ENCODE measurements around the gene BCL2L12. TPM values are rescaled to one million over a fixed set of nuclear protein-coding genes. Genes with fewer than 3 reads are reported as not detected.

Gene BCL2L12
- total and polyA plus RNA-seq, 4 donors, result 1.6 to 15.7 (median 6.8) TPM

- Histone ChIP-seq H3K4me3 (ENCODE audit: low read depth in 1 of 3, low read length in 3 of 3) (no peak overlapping the region), H3K9me3 (ENCODE audit: control insufficient read depth in 4 of 4, low read length in 3 of 4) (no peaks in the 10 kb centered on the region), H3K27ac (ENCODE audit: low read depth in 1 of 2, low read length in 2 of 2) (no peak overlapping the region), H3K9ac (ENCODE audit: low read depth in 1 of 2, low read length in 2 of 2) (no peak overlapping the region), H3K36me3 (ENCODE audit: control insufficient read depth in 4 of 4, insufficient read depth in 3 of 4, low read depth in 1 of 4, low read length in 3 of 4) (no peaks in the 10 kb centered on the region), H3K4me1 (ENCODE audit: control insufficient read depth in 4 of 4, insufficient read depth in 4 of 4, low read length in 3 of 4) (no peaks in the 10 kb centered on the region), H3K27me3 (ENCODE audit: control insufficient read depth in 4 of 4, insufficient read depth in 4 of 4, low read length in 3 of 4) (no peaks in the 10 kb centered on the region)
- DNase-seq (ENCODE audit: low spot score), result no peak
- 30% methylated on average over 40 of the region's 40 CpGs for WGBS
- TF ChIP-seq FOXA2 (IDR thresholded peaks at IDR 0.05), result no peak
- no peak for TF ChIP-seq ATF3 (IDR thresholded peaks at IDR 0.05)
- no peak for TF ChIP-seq YY1 (IDR thresholded peaks at IDR 0.05)
- no peak for TF ChIP-seq MAX (IDR thresholded peaks at IDR 0.05)
- no peak for TF ChIP-seq JUND (IDR thresholded peaks at IDR 0.05)
- no peak for TF ChIP-seq NR2F2 (IDR thresholded peaks at IDR 0.05)
- TF ChIP-seq FOXA1 (IDR thresholded peaks at IDR 0.05), result no peak
- TF ChIP-seq HNF4A (conservative IDR thresholded peaks at IDR 0.05), result no peak
- no peak for TF ChIP-seq RAD21 (IDR thresholded peaks at IDR 0.05)
- TF ChIP-seq TAF1 (conservative IDR thresholded peaks at IDR 0.05), result no peak
Measured at GRCh38 chr19:49701271-49701786, 35.6 kb downstream of the BCL2L12 start.

GRCh38 chr19:49704888-49705642 lies 39.3 kb downstream of the BCL2L12 start:
- H3K9me3 ChIP-seq (ENCODE audit: control insufficient read depth in 4 of 4, low read length in 3 of 4), result no peaks in the 10 kb centered on the region
- no peak overlapping the region for H3K4me3 ChIP-seq (ENCODE audit: low read depth in 1 of 3, low read length in 3 of 3)
- H3K9ac ChIP-seq (ENCODE audit: low read depth in 1 of 2, low read length in 2 of 2), result no peak overlapping the region
- H3K27ac ChIP-seq (ENCODE audit: low read depth in 1 of 2, low read length in 2 of 2), result no peak overlapping the region
- no peaks in the 10 kb centered on the region for H3K36me3 ChIP-seq (ENCODE audit: control insufficient read depth in 4 of 4, insufficient read depth in 3 of 4, low read depth in 1 of 4, low read length in 3 of 4)
- no peak for TF ChIP-seq RAD21 (IDR thresholded peaks at IDR 0.05)
- no peak for TF ChIP-seq GABPA (IDR thresholded peaks at IDR 0.05 in 1 of 2, conservative IDR thresholded peaks at IDR 0.05 in 1 of 2)
- TF ChIP-seq TAF1 (conservative IDR thresholded peaks at IDR 0.05), result no peak
- H3K4me1 ChIP-seq (ENCODE audit: control insufficient read depth in 4 of 4, insufficient read depth in 4 of 4, low read length in 3 of 4), result no peaks in the 10 kb centered on the region
- H3K27me3 ChIP-seq (ENCODE audit: control insufficient read depth in 4 of 4, insufficient read depth in 4 of 4, low read length in 3 of 4), result no peaks in the 10 kb centered on the region
- 92% methylated on average over 22 of the region's 22 CpGs for WGBS
- DNase-seq (ENCODE audit: low spot score), result no peak

GRCh38 chr19:49705919-49706318 lies 40.2 kb downstream of the BCL2L12 start:
- Histone ChIP-seq H3K27ac (ENCODE audit: low read depth in 1 of 2, low read length in 2 of 2) (no peak overlapping the region), H3K4me3 (ENCODE audit: low read depth in 1 of 3, low read length in 3 of 3) (no peak overlapping the region), H3K9ac (ENCODE audit: low read depth in 1 of 2, low read length in 2 of 2) (no peak overlapping the region), H3K27me3 (ENCODE audit: control insufficient read depth in 4 of 4, insufficient read depth in 4 of 4, low read length in 3 of 4) (no peaks in the 10 kb centered on the region), H3K36me3 (ENCODE audit: control insufficient read depth in 4 of 4, insufficient read depth in 3 of 4, low read depth in 1 of 4, low read length in 3 of 4) (no peaks in the 10 kb centered on the region), H3K9me3 (ENCODE audit: control insufficient read depth in 4 of 4, low read length in 3 of 4) (no peaks in the 10 kb centered on the region), H3K4me1 (ENCODE audit: control insufficient read depth in 4 of 4, insufficient read depth in 4 of 4, low read length in 3 of 4) (no peaks in the 10 kb centered on the region)
- TF ChIP-seq HNF4G (IDR thresholded peaks at IDR 0.05) (no peak), FOXA2 (IDR thresholded peaks at IDR 0.05) (no peak), CTCF (IDR thresholded peaks at IDR 0.05; ENCODE audit: low read depth, low read length, missing input control) (no peak), ZBTB33 (IDR thresholded peaks at IDR 0.05) (no peak), GABPA (IDR thresholded peaks at IDR 0.05 in 1 of 2, conservative IDR thresholded peaks at IDR 0.05 in 1 of 2) (no peak), JUND (IDR thresholded peaks at IDR 0.05) (no peak), TAF1 (conservative IDR thresholded peaks at IDR 0.05) (no peak), HNF4A (conservative IDR thresholded peaks at IDR 0.05) (no peak), NR2F2 (IDR thresholded peaks at IDR 0.05) (no peak), ATF3 (IDR thresholded peaks at IDR 0.05) (no peak), RXRA (IDR thresholded peaks at IDR 0.05) (no peak), SP1 (IDR thresholded peaks at IDR 0.05) (no peak), RAD21 (IDR thresholded peaks at IDR 0.05) (no peak)
- WGBS, result 87% methylated on average over 16 of the region's 16 CpGs
- DNase-seq (ENCODE audit: low spot score), result no peak
